Hematopoietic multipotent progenitor cell treated with erythropoietin and hydrocortisone succinate and interleukin-3 and kit ligand, for 15 days (in vitro differentiated cells): ENCODE measurements around the gene KRTAP5-7.
"Not testable (repeated sequence)": the region's sequence is repeated elsewhere in the genome, so short reads cannot be mapped to it uniquely, and the experiment has no call there.

Source experiments
- DNase-seq: peaks from one replicate; pipeline ENCODE4 v3.0.0-alpha.2; 2015; ENCODE audit warnings: low spot score

The KRTAP5-7 gene

GRCh38 chr11:71526796-71527575 is at the start of gene KRTAP5-7:
KRTAP5-7 (plus strand) TSS chr11:71527267; CDS start chr11:71527301, 34 bp downstream.
- not testable (repeated sequence) for DNase-seq

- DNase-seq: no peak
Observed at GRCh38 chr11:71477641-71478527, 49.2 kb upstream of the KRTAP5-7 start.

GRCh38 chr11:71478528-71478840 is 48.6 kb upstream of the KRTAP5-7 start:
- no peak for DNase-seq

GRCh38 chr11:71481101-71481960 is 45.7 kb upstream of the KRTAP5-7 start:
- DNase-seq: no peak

- DNase-seq: no peak
Observed at GRCh38 chr11:71482216-71482615, 44.9 kb upstream of the KRTAP5-7 start.

- DNase-seq: no peak
Observed at GRCh38 chr11:71482746-71483364, 44.2 kb upstream of the KRTAP5-7 start.

GRCh38 chr11:71483692-71484091 is 43.4 kb upstream of the KRTAP5-7 start:
- DNase-seq: no peak

GRCh38 chr11:71484248-71485062 is 42.6 kb upstream of the KRTAP5-7 start:
- DNase-seq: no peak

- DNase-seq: no peak
Observed at GRCh38 chr11:71485063-71485399, 42.0 kb upstream of the KRTAP5-7 start.

- DNase-seq: no peak
Observed at GRCh38 chr11:71485466-71485865, 41.6 kb upstream of the KRTAP5-7 start.

- no peak for DNase-seq
Observed at GRCh38 chr11:71486320-71486719, 40.7 kb upstream of the KRTAP5-7 start.

- no peak for DNase-seq
Observed at GRCh38 chr11:71488681-71489270, 38.3 kb upstream of the KRTAP5-7 start.

- DNase-seq: no peak
Observed at GRCh38 chr11:71489311-71490043, 37.6 kb upstream of the KRTAP5-7 start.

- DNase-seq: no peak
Observed at GRCh38 chr11:71490044-71490730, 36.9 kb upstream of the KRTAP5-7 start.

- DNase-seq: no peak
Observed at GRCh38 chr11:71490731-71491390, 36.2 kb upstream of the KRTAP5-7 start.

GRCh38 chr11:71491531-71491930 is 35.5 kb upstream of the KRTAP5-7 start:
- no peak for DNase-seq

GRCh38 chr11:71491940-71492339 is 35.1 kb upstream of the KRTAP5-7 start:
- DNase-seq: no peak

GRCh38 chr11:71495286-71496230 is 31.5 kb upstream of the KRTAP5-7 start:
- no peak for DNase-seq
